Psoas muscle (tissue), 8 donors: ENCODE measurements around the gene KRTCAP3. TPM values are rescaled to one million over a fixed set of nuclear protein-coding genes. Genes with fewer than 3 reads are reported as not detected.
A peak's percentile ranks its signal among the peaks of the same experiment; 100 is the strongest.

ENCODE experiments used
- ATAC-seq, 4 donors: fragments of 200-7000 bp; cut with Tn5 transposase; one replicate each; pipeline ENCODE4 v1.9.1; 2020; ENCODE audit warnings: moderate library complexity in 3 of 4, mild to moderate bottlenecking in 2 of 4
- DNase-seq, 2 donors: peaks; one replicate each; pipeline ENCODE4 v3.0.0-alpha.2; 2020
- H3K27ac ChIP-seq: fragments of 200-600 bp; one replicate; pipeline ENCODE4 v1.8.0; 2022
- H3K27me3 ChIP-seq, 3 donors: fragments of 200-600 bp in 1 of 3; one replicate each; pipeline versions ENCODE4 v1.6.1 to v1.8.0; 2013 to 2022; ENCODE audit warnings: low read length in 2 of 3, mild to moderate bottlenecking in 2 of 3, moderate library complexity in 1 of 3; ENCODE audit not compliant: insufficient read depth in 3 of 3
- H3K36me3 ChIP-seq, 2 donors: fragments of 200-600 bp in 1 of 2; one replicate each; pipeline versions ENCODE4 v1.6.1 to v1.8.0; 2013 to 2022; ENCODE audit warnings: low read depth in 1 of 2, mild to moderate bottlenecking in 1 of 2, moderate library complexity in 1 of 2; ENCODE audit not compliant: insufficient read depth in 1 of 2
- H3K4me1 ChIP-seq: fragments of 200-600 bp; one replicate; pipeline ENCODE4 v1.8.0; 2022
- H3K4me3 ChIP-seq: fragments of 200-600 bp; one replicate; pipeline ENCODE4 v1.8.0; 2022; ENCODE audit warnings: mild to moderate bottlenecking
- H3K9me3 ChIP-seq: fragments of 200-600 bp; one replicate; pipeline ENCODE4 v1.8.0; 2022
- WGBS, 3 donors: extraction: QIAGEN DNeasy Blood & Tissue Kit; methylation state at CpG; one replicate each; pipeline versions ENCODE4 v1.1.6 to v1.1.7; 2013; 5-methylcytosine and 5-hydroxymethylcytosine counted together
- intact Hi-C, 2 donors: fragments of 100-400 bp; cut with DNase I; formaldehyde crosslinking; loops; one replicate each; pipeline versions ENCODE4 v1.11.0 to v1.14.2; 2022
- polyA plus RNA-seq, 3 donors: library from polyadenylated mRNA; stranded (reverse); fragments of 200-250 nt; gene quantifications; one replicate each; pipeline ENCODE4 v1.2.3, GENCODE V29; 2013
- total RNA-seq, 4 donors: library from RNA; stranded (reverse); fragmentation: NEBNext Ultra II Directional in 2 of 4; extraction: Animal tissue kit (Norgen Biotek cat#: 25700) in 2 of 4; gene quantifications; one replicate each; pipeline versions ENCODE4 v1.2.1 to v1.2.4, GENCODE V29; 2021 to 2023
- TF ChIP-seq, protein P1 (sequence below): fragments of 200-600 bp; IDR thresholded peaks from one replicate; pipeline ENCODE4 v1.8.0; 2022; ENCODE audit warnings: antibody characterized with exemption
- donor health status: healthy with polysubstance abuse.
- donor health status: DM: no; HTN: no; CAD: no; lungs with moderate emphysema.
- donor health status: Bipolar disorder and iron deficiency.
- donor health status: healthy.
- donor health status: DM: yes; HTN: yes; CAD: no.
- donor health status: DM: no; HTN: no; CAD: no.
- donor health status: DM: no; HTN: no; CAD: no.
- donor health status: DM: yes; HTN: yes; CAD: no.

KRTCAP3 gene
- total and polyA plus RNA-seq, 7 donors: 0.26 to 2.2 (median 1.6) TPM; not detected in 1

- Histone ChIP-seq H3K27ac (peak within 1 kb of the TSS; percentile 41), H3K4me1 (peaks cover 11% of the 10 kb centered on the region), H3K27me3 (peaks cover 0 to 7% (median under 1%) of the 10 kb centered on the region in 3 donors), H3K9me3 (no peaks in the 10 kb centered on the region), H3K4me3 (peak within 1 kb of the TSS; percentile 66), H3K36me3 (peaks cover 0 to 10% of the 10 kb centered on the region in 2 donors)
- TF ChIP-seq, protein P1, sequence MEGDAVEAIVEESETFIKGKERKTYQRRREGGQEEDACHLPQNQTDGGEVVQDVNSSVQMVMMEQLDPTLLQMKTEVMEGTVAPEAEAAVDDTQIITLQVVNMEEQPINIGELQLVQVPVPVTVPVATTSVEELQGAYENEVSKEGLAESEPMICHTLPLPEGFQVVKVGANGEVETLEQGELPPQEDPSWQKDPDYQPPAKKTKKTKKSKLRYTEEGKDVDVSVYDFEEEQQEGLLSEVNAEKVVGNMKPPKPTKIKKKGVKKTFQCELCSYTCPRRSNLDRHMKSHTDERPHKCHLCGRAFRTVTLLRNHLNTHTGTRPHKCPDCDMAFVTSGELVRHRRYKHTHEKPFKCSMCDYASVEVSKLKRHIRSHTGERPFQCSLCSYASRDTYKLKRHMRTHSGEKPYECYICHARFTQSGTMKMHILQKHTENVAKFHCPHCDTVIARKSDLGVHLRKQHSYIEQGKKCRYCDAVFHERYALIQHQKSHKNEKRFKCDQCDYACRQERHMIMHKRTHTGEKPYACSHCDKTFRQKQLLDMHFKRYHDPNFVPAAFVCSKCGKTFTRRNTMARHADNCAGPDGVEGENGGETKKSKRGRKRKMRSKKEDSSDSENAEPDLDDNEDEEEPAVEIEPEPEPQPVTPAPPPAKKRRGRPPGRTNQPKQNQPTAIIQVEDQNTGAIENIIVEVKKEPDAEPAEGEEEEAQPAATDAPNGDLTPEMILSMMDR: no peak
- ATAC-seq (peak; percentile 93 to 99 (median 96)), DNase-seq (peak; percentile 99)
- intact Hi-C loops: loop anchor here (5.0 to 10.0 kb wide), 3 partner anchors 135 to 165 kb away; partner anchors contain the start of genes CCDC121 (in 2 of the 2) and GPN1 (in 2 of the 2)
- WGBS, 3 donors: 5 to 7% (median 6%) methylated on average over 43 of the region's 43 CpGs
Observed at GRCh38 chr2:27489498-27490397, 47.6 kb downstream of the KRTCAP3 start, which contains the start of gene IFT172. IFT172 (minus strand) TSS chr2:27489743; CDS start chr2:27489653, 90 bp downstream.

GRCh38 chr2:27492557-27492956, 50.4 kb downstream of the KRTCAP3 start:
- TF ChIP-seq, protein P1: no peak
- Histone ChIP-seq H3K4me1 (peaks cover 15% of the 10 kb centered on the region), H3K36me3 (no peaks in the 10 kb centered on the region), H3K27ac (no peak overlapping the region), H3K9me3 (no peaks in the 10 kb centered on the region), H3K27me3 (peaks cover 0 to 35% (median 5%) of the 10 kb centered on the region in 3 donors), H3K4me3 (no peak overlapping the region)
- intact Hi-C loops: loop anchor here (5.0 to 10.0 kb wide), 2 partner anchors 132 to 135 kb away; partner anchors contain the start of genes CCDC121 (in 2 of the 2) and GPN1 (in 2 of the 2)
- no peak for DNase-seq
- 74 to 85% (median 80%) methylated on average over 4 of the region's 4 CpGs for WGBS, 3 donors
- ATAC-seq: no peak

- intact Hi-C loops: loop anchor here (5.0 to 10.0 kb wide), 2 partner anchors 131 to 133 kb away; partner anchors contain the start of genes CCDC121 (in 2 of the 2) and GPN1 (in 2 of the 2)
Observed at GRCh38 chr2:27493948-27494283, 51.7 kb downstream of the KRTCAP3 start.

More at GRCh38 chr2:27493948-27494283, 51.7 kb downstream of the KRTCAP3 start:
- DNase-seq: no peak
- H3K9me3 ChIP-seq: no peaks in the 10 kb centered on the region
- H3K4me1 ChIP-seq: peaks cover 11% of the 10 kb centered on the region
- no peaks in the 10 kb centered on the region for H3K36me3 ChIP-seq
- no peak for ATAC-seq
- WGBS, 3 donors: 73 to 83% (median 76%) methylated on average over 13 of the region's 13 CpGs
- no peak overlapping the region for H3K27ac ChIP-seq
- peak overlapping the region; percentile 70 for H3K4me3 ChIP-seq
- H3K27me3 ChIP-seq: peaks cover 0 to 37% (median 6%) of the 10 kb centered on the region in 3 donors
- TF ChIP-seq, protein P1: no peak

Other genes starting within 250 kb of the KRTCAP3 start
- gene ATRAID, start 230.3 kb upstream of the KRTCAP3 start, total RNA-seq: 100 to 1,000 TPM in 2 of 4 donors, 10 to 100 TPM in 2; 87.1 to 113 (median 98.2) TPM
- 100 to 1,000 TPM in 2 of 3 donors, 10 to 100 TPM in 1; 89.3 to 188 (median 136) TPM for gene ATRAID, start 230.3 kb upstream of the KRTCAP3 start, polyA plus RNA-seq
- gene SLC5A6, start 230.1 kb upstream of the KRTCAP3 start, total RNA-seq: 10 to 100 TPM; 16.8 to 64.2 (median 21.1) TPM
- gene SLC5A6, start 230.1 kb upstream of the KRTCAP3 start, polyA plus RNA-seq: 10 to 100 TPM; 21.1 to 47.0 (median 24.9) TPM
- 1 to 10 TPM; 7.8 to 8.6 (median 8.2) TPM for gene CAD, start 225.0 kb upstream of the KRTCAP3 start, total RNA-seq
- gene CAD, start 225.0 kb upstream of the KRTCAP3 start, polyA plus RNA-seq: 10 to 100 TPM in 1 of 3 donors, 1 to 10 TPM in 2; 5.9 to 13.6 (median 7.3) TPM
- gene SLC30A3, start 179.3 kb upstream of the KRTCAP3 start, total RNA-seq: under 1 TPM in 3 of 4 donors, not detected in 1; 0.10 to 0.92 (median 0.34) TPM
- under 1 TPM; 0.03 to 0.16 (median 0.09) TPM for gene SLC30A3, start 179.3 kb upstream of the KRTCAP3 start, polyA plus RNA-seq
- not detected for gene DNAJC5G, start 166.9 kb upstream of the KRTCAP3 start, total RNA-seq
- gene DNAJC5G, start 166.9 kb upstream of the KRTCAP3 start, polyA plus RNA-seq: not detected
- 100 to 1,000 TPM; 387 to 784 (median 462) TPM for gene TRIM54, start 160.0 kb upstream of the KRTCAP3 start, total RNA-seq
- gene TRIM54, start 160.0 kb upstream of the KRTCAP3 start, polyA plus RNA-seq: 100 to 1,000 TPM; 136 to 315 (median 282) TPM
- gene UCN, start 133.9 kb upstream of the KRTCAP3 start, total RNA-seq: under 1 TPM in 1 of 4 donors, not detected in 3; 0.46 TPM
- 1 to 10 TPM in 1 of 3 donors, under 1 TPM in 2; 0.26 to 3.6 (median 0.44) TPM for gene UCN, start 133.9 kb upstream of the KRTCAP3 start, polyA plus RNA-seq
- 10 to 100 TPM; 11.9 to 20.9 (median 14.9) TPM for gene MPV17, start 119.3 kb upstream of the KRTCAP3 start, total RNA-seq
- 10 to 100 TPM; 13.1 to 29.0 (median 14.5) TPM for gene MPV17, start 119.3 kb upstream of the KRTCAP3 start, polyA plus RNA-seq
- 10 to 100 TPM; 17.5 to 44.9 (median 31.1) TPM for gene GTF3C2, start 85.6 kb upstream of the KRTCAP3 start, total RNA-seq
- gene GTF3C2, start 85.6 kb upstream of the KRTCAP3 start, polyA plus RNA-seq: 10 to 100 TPM; 21.6 to 49.4 (median 24.2) TPM
- 10 to 100 TPM; 36.6 to 61.0 (median 56.3) TPM for gene EIF2B4, start 72.0 kb upstream of the KRTCAP3 start, total RNA-seq
- 10 to 100 TPM; 56.1 to 72.9 (median 71.1) TPM for gene EIF2B4, start 72.0 kb upstream of the KRTCAP3 start, polyA plus RNA-seq
- 10 to 100 TPM; 53.9 to 73.9 (median 57.3) TPM for gene SNX17, start 71.8 kb upstream of the KRTCAP3 start, total RNA-seq
- gene SNX17, start 71.8 kb upstream of the KRTCAP3 start, polyA plus RNA-seq: 10 to 100 TPM; 50.1 to 96.4 (median 94.0) TPM
- gene ZNF513, start 61.6 kb upstream of the KRTCAP3 start, total RNA-seq: 10 to 100 TPM in 2 of 4 donors, 1 to 10 TPM in 2; 5.8 to 14.6 (median 8.7) TPM
- 10 to 100 TPM; 10.2 to 11.5 (median 10.7) TPM for gene ZNF513, start 61.6 kb upstream of the KRTCAP3 start, polyA plus RNA-seq
- gene PPM1G, start 32.8 kb upstream of the KRTCAP3 start, total RNA-seq: 10 to 100 TPM; 44.0 to 83.6 (median 68.4) TPM
- gene PPM1G, start 32.8 kb upstream of the KRTCAP3 start, polyA plus RNA-seq: 100 to 1,000 TPM in 2 of 3 donors, 10 to 100 TPM in 1; 83.4 to 167 (median 127) TPM
- 100 to 1,000 TPM in 2 of 4 donors, 10 to 100 TPM in 2; 83.8 to 138 (median 103) TPM for gene NRBP1, start 13.8 kb upstream of the KRTCAP3 start, total RNA-seq
- 100 to 1,000 TPM; 120 to 238 (median 151) TPM for gene NRBP1, start 13.8 kb upstream of the KRTCAP3 start, polyA plus RNA-seq
- 10 to 100 TPM in 1 of 4 donors, 1 to 10 TPM in 3; 4.4 to 10.1 (median 5.9) TPM for gene IFT172, start 47.4 kb downstream of the KRTCAP3 start, total RNA-seq
- 1 to 10 TPM; 6.0 to 9.5 (median 7.5) TPM for gene IFT172, start 47.4 kb downstream of the KRTCAP3 start, polyA plus RNA-seq
- gene FNDC4, start 52.8 kb downstream of the KRTCAP3 start, total RNA-seq: 10 to 100 TPM in 1 of 4 donors, 1 to 10 TPM in 3; 1.9 to 38.1 (median 3.0) TPM
- 10 to 100 TPM in 2 of 3 donors, 1 to 10 TPM in 1; 1.7 to 23.2 (median 10.9) TPM for gene FNDC4, start 52.8 kb downstream of the KRTCAP3 start, polyA plus RNA-seq
- gene GCKR, start 54.5 kb downstream of the KRTCAP3 start, total RNA-seq: 1 to 10 TPM in 1 of 4 donors, not detected in 3; 2.0 TPM
- 1 to 10 TPM in 1 of 3 donors, under 1 TPM in 2; 0.05 to 1.6 (median 0.51) TPM for gene GCKR, start 54.5 kb downstream of the KRTCAP3 start, polyA plus RNA-seq
- gene ZNF512, start 140.7 kb downstream of the KRTCAP3 start, total RNA-seq: 10 to 100 TPM in 3 of 4 donors, 1 to 10 TPM in 1; 6.0 to 17.0 (median 12.8) TPM
- 1 to 10 TPM; 5.1 to 9.4 (median 9.3) TPM for gene ZNF512, start 140.7 kb downstream of the KRTCAP3 start, polyA plus RNA-seq
- 1 to 10 TPM in 3 of 4 donors, under 1 TPM in 1; 0.98 to 4.8 (median 2.6) TPM for gene CCDC121, start 186.6 kb downstream of the KRTCAP3 start, total RNA-seq
- 10 to 100 TPM in 1 of 3 donors, 1 to 10 TPM in 2; 1.3 to 10.3 (median 1.6) TPM for gene CCDC121, start 186.6 kb downstream of the KRTCAP3 start, polyA plus RNA-seq
- gene GPN1, start 186.7 kb downstream of the KRTCAP3 start, total RNA-seq: 10 to 100 TPM; 24.2 to 28.5 (median 26.2) TPM
- 10 to 100 TPM; 24.8 to 57.1 (median 42.8) TPM for gene GPN1, start 186.7 kb downstream of the KRTCAP3 start, polyA plus RNA-seq
- gene SUPT7L, start 221.2 kb downstream of the KRTCAP3 start, total RNA-seq: 10 to 100 TPM; 17.1 to 25.0 (median 22.1) TPM
- 10 to 100 TPM; 17.1 to 33.8 (median 21.1) TPM for gene SUPT7L, start 221.2 kb downstream of the KRTCAP3 start, polyA plus RNA-seq
- gene SLC4A1AP, start 221.5 kb downstream of the KRTCAP3 start, total RNA-seq: 10 to 100 TPM; 21.1 to 28.4 (median 26.0) TPM
- gene SLC4A1AP, start 221.5 kb downstream of the KRTCAP3 start, polyA plus RNA-seq: 10 to 100 TPM; 20.5 to 44.8 (median 28.3) TPM